GM12801 (cell line): ENCODE data around the gene TNS1.

ENCODE experiments used
- CTCF ChIP-seq: IDR thresholded peaks from one replicate; pipeline ENCODE4 v1.5.1; 2011; ENCODE audit warnings: control low read depth; ENCODE audit not compliant: insufficient read length; ENCODE audit errors: extremely low read depth

TNS1 gene

GRCh38 chr2:217934321-217935131 lies 68.3 kb downstream of the TNS1 start:
- no peak for TF ChIP-seq CTCF

- TF ChIP-seq CTCF, result no peak
Observed at GRCh38 chr2:217933617-217933993, 69.2 kb downstream of the TNS1 start.

- no peak for TF ChIP-seq CTCF
Observed at GRCh38 chr2:217932803-217933616, 69.8 kb downstream of the TNS1 start.

- TF ChIP-seq CTCF, result no peak
Observed at GRCh38 chr2:217931846-217932560, 70.8 kb downstream of the TNS1 start.

- no peak for TF ChIP-seq CTCF
Observed at GRCh38 chr2:217930761-217931563, 71.8 kb downstream of the TNS1 start.

GRCh38 chr2:217929757-217930707 lies 72.8 kb downstream of the TNS1 start:
- TF ChIP-seq CTCF, result no peak
